ENCODE results near the gene SRPK2. TPM values are rescaled to one million over a fixed set of nuclear protein-coding genes. Genes with fewer than 3 reads are reported as not detected.
"Not testable (repeated sequence)": the region's sequence is repeated elsewhere in the genome, so short reads cannot be mapped to it uniquely, and the experiment has no call there.

SRPK2 gene
- 10 to 100 TPM; 61.7 to 89.1 (median 78.4) TPM for total RNA-seq

GRCh38 chr7:105388356-105389087 is at the start of gene SRPK2:
Gene SRPK2, minus strand, starts transcription at chr7:105388921.
- peak within 1 kb of the TSS; percentile 78 for H3K27ac ChIP-seq
- DNase-seq (ENCODE audit: low spot score in 2 of 2), result peak; percentile 75 to 83

GRCh38 chr7:105438254-105438653 is 49.5 kb upstream of the SRPK2 start:
- Histone ChIP-seq H3K27me3 (no peaks in the 10 kb centered on the region), H3K27ac (no peak overlapping the region), H3K4me1 (no peaks in the 10 kb centered on the region), H3K9me3 (no peaks in the 10 kb centered on the region), H3K36me3 (no peaks in the 10 kb centered on the region), H3K4me3 (no peak overlapping the region)
- TF ChIP-seq POLR2AphosphoS5 (IDR thresholded peaks at IDR 0.05), result no peak
- TF ChIP-seq EP300 (IDR thresholded peaks at IDR 0.05), result no peak
- no peak for TF ChIP-seq CTCF (IDR thresholded peaks at IDR 0.05)
- no peak for TF ChIP-seq POLR2A (IDR thresholded peaks at IDR 0.05)
- WGBS, result 100% methylated on average over 1 of the region's 1 CpG
- no peak for DNase-seq (ENCODE audit: low spot score in 2 of 2)

More at GRCh38 chr7:105388356-105389087, at the start of gene SRPK2:
- no CpG with 5 or more reads among the region's 113 CpGs for WGBS
- no peaks in the 10 kb centered on the region for H3K36me3 ChIP-seq
- peak within 1 kb of the TSS; percentile 94 for H3K4me3 ChIP-seq
- peaks cover 7% of the 10 kb centered on the region for H3K4me1 ChIP-seq
- H3K9me3 ChIP-seq, result no peaks in the 10 kb centered on the region
- no peak for TF ChIP-seq POLR2A (IDR thresholded peaks at IDR 0.05)
- TF ChIP-seq EP300 (IDR thresholded peaks at IDR 0.05), result no peak
- TF ChIP-seq POLR2AphosphoS5 (IDR thresholded peaks at IDR 0.05), result no peak
- no peak for TF ChIP-seq CTCF (IDR thresholded peaks at IDR 0.05)
- H3K27me3 ChIP-seq, result no peaks in the 10 kb centered on the region

GRCh38 chr7:105437356-105437755 is 48.6 kb upstream of the SRPK2 start:
- not testable (repeated sequence) for H3K27me3 ChIP-seq; DNase-seq (ENCODE audit: low spot score in 2 of 2); H3K27ac ChIP-seq; H3K36me3 ChIP-seq; H3K9me3 ChIP-seq; H3K4me3 ChIP-seq; H3K4me1 ChIP-seq
- 96% methylated on average over 6 of the region's 6 CpGs for WGBS

- no peak for DNase-seq (ENCODE audit: low spot score in 2 of 2)
- TF ChIP-seq CTCF (IDR thresholded peaks at IDR 0.05), result peak in 1 of 2 donors; percentile 31
- no peak for TF ChIP-seq EP300 (IDR thresholded peaks at IDR 0.05)
- no peaks in the 10 kb centered on the region for H3K27me3 ChIP-seq
- H3K9me3 ChIP-seq, result no peaks in the 10 kb centered on the region
- H3K36me3 ChIP-seq, result no peaks in the 10 kb centered on the region
- WGBS, result 23% methylated on average over 4 of the region's 4 CpGs
- H3K27ac ChIP-seq, result no peak overlapping the region
- H3K4me1 ChIP-seq, result no peaks in the 10 kb centered on the region
- no peak overlapping the region for H3K4me3 ChIP-seq
Measured at GRCh38 chr7:105429746-105430612, 41.3 kb upstream of the SRPK2 start.

- Histone ChIP-seq H3K36me3 (no peaks in the 10 kb centered on the region), H3K9me3 (no peaks in the 10 kb centered on the region), H3K4me3 (no peak overlapping the region), H3K27ac (no peak overlapping the region), H3K4me1 (no peaks in the 10 kb centered on the region), H3K27me3 (no peaks in the 10 kb centered on the region)
- WGBS, result 89% methylated on average over 2 of the region's 2 CpGs
- TF ChIP-seq EP300 (IDR thresholded peaks at IDR 0.05), result no peak
- no peak for TF ChIP-seq CTCF (IDR thresholded peaks at IDR 0.05)
- TF ChIP-seq POLR2A (IDR thresholded peaks at IDR 0.05), result no peak
- no peak for TF ChIP-seq POLR2AphosphoS5 (IDR thresholded peaks at IDR 0.05)
- DNase-seq (ENCODE audit: low spot score in 2 of 2), result no peak
Measured at GRCh38 chr7:105426606-105427146, 38.0 kb upstream of the SRPK2 start.

Data from suprapubic skin (tissue), 4 donors.